ENCODE measurements around the gene RANBP2. TPM values are rescaled to one million over a fixed set of nuclear protein-coding genes. Genes with fewer than 3 reads are reported as not detected.

The RANBP2 gene
- total and polyA plus RNA-seq, 2 experiments from 2014 or later, result 12.8 to 55.8 TPM

GRCh38 chr2:108787216-108787541 is 67.9 kb downstream of the RANBP2 start:
- no peaks in the 10 kb centered on the region for H3K9me3 ChIP-seq (ENCODE audit: low read depth)
- peak overlapping the region; percentile 70 for H3K27ac ChIP-seq
- DNase-seq (ENCODE audit: low read depth in 1 of 2, low spot score in 1 of 2), result no peak
- H3K36me3 ChIP-seq, result peaks cover 31% of the 10 kb centered on the region
- H3K4me3 ChIP-seq, result peak overlapping the region; percentile 46
- H3K4me1 ChIP-seq (ENCODE audit: low read depth), result no peaks in the 10 kb centered on the region
- no peaks in the 10 kb centered on the region for H3K27me3 ChIP-seq
- TF ChIP-seq CTCF (IDR thresholded peaks at IDR 0.05; ENCODE audit: low read depth, low read length), result no peak

- no peak overlapping the region for H3K27ac ChIP-seq
- peaks cover 19% of the 10 kb centered on the region for H3K36me3 ChIP-seq
These were observed 83.9 kb downstream of the RANBP2 start for GRCh38 chr2:108803045-108803736.

GRCh38 chr2:108805032-108805431 is 85.8 kb downstream of the RANBP2 start:
- no peak for DNase-seq (ENCODE audit: low read depth in 1 of 2, low spot score in 1 of 2)
- Histone ChIP-seq H3K27ac (no peak overlapping the region), H3K9me3 (ENCODE audit: low read depth) (no peaks in the 10 kb centered on the region), H3K27me3 (no peaks in the 10 kb centered on the region), H3K4me3 (no peak overlapping the region), H3K4me1 (ENCODE audit: low read depth) (no peaks in the 10 kb centered on the region), H3K36me3 (peaks cover 8% of the 10 kb centered on the region)
- no peak for TF ChIP-seq CTCF (IDR thresholded peaks at IDR 0.05; ENCODE audit: low read depth, low read length)

More at GRCh38 chr2:108803045-108803736, 83.9 kb downstream of the RANBP2 start:
- no peak for DNase-seq (ENCODE audit: low read depth in 1 of 2, low spot score in 1 of 2)
- Histone ChIP-seq H3K4me3 (no peak overlapping the region), H3K4me1 (ENCODE audit: low read depth) (no peaks in the 10 kb centered on the region), H3K27me3 (no peaks in the 10 kb centered on the region), H3K9me3 (ENCODE audit: low read depth) (no peaks in the 10 kb centered on the region)
- TF ChIP-seq CTCF (IDR thresholded peaks at IDR 0.05; ENCODE audit: low read depth, low read length), result no peak

- no peak for TF ChIP-seq CTCF (IDR thresholded peaks at IDR 0.05; ENCODE audit: low read depth, low read length)
- no peaks in the 10 kb centered on the region for H3K27me3 ChIP-seq
- no peak overlapping the region for H3K4me3 ChIP-seq
- H3K4me1 ChIP-seq (ENCODE audit: low read depth), result no peaks in the 10 kb centered on the region
- no peak for DNase-seq (ENCODE audit: low read depth in 1 of 2, low spot score in 1 of 2)
- H3K9me3 ChIP-seq (ENCODE audit: low read depth), result no peaks in the 10 kb centered on the region
- peaks cover 6% of the 10 kb centered on the region for H3K36me3 ChIP-seq
- no peak overlapping the region for H3K27ac ChIP-seq
These were observed 86.5 kb downstream of the RANBP2 start for GRCh38 chr2:108805782-108806181.

- Histone ChIP-seq H3K4me1 (ENCODE audit: low read depth) (no peaks in the 10 kb centered on the region), H3K27ac (no peak overlapping the region), H3K36me3 (peaks cover 6% of the 10 kb centered on the region), H3K9me3 (ENCODE audit: low read depth) (no peaks in the 10 kb centered on the region), H3K27me3 (no peaks in the 10 kb centered on the region), H3K4me3 (no peak overlapping the region)
- no peak for DNase-seq (ENCODE audit: low read depth in 1 of 2, low spot score in 1 of 2)
- TF ChIP-seq CTCF (IDR thresholded peaks at IDR 0.05; ENCODE audit: low read depth, low read length), result no peak
These were observed 87.3 kb downstream of the RANBP2 start for GRCh38 chr2:108806371-108807113.
